Hippocampal formation (tissue), 2 donors: Measurements from ENCODE around the gene EPN3.

ENCODE experiments used
- DNase-seq, 2 donors: peaks; one replicate each; lab custom pipeline; 2025; lab: John Stamatoyannopoulos, UW

The EPN3 gene

GRCh38 chr17:50589095-50589705 is 56.7 kb downstream of the EPN3 start:
- DNase-seq = no peak

- DNase-seq = no peak
These were observed 58.6 kb downstream of the EPN3 start for GRCh38 chr17:50590946-50591737.

GRCh38 chr17:50593321-50593720 is 60.8 kb downstream of the EPN3 start:
- no peak for DNase-seq
